Muscle of back (tissue), 11 donors: ENCODE data around the gene RANGAP1. TPM values are rescaled to one million over a fixed set of nuclear protein-coding genes. Genes with fewer than 3 reads are reported as not detected.

Source experiments
- DNase-seq, 3 donors: peaks; one replicate each; pipeline versions ENCODE4 v3.0.0 to v3.0.0-alpha.2; 2013
- polyA plus RNA-seq, 10 donors: library from polyadenylated mRNA; unstranded; fragments of 120-200 nt; gene quantifications; one replicate each; pipeline ENCODE4 v1.2.1, GENCODE V29; 2013; ENCODE audit not compliant: insufficient read length in 10 of 10

RANGAP1 gene
- polyA plus RNA-seq, 10 donors, result 23.1 to 35.8 (median 27.5) TPM

DNA sequence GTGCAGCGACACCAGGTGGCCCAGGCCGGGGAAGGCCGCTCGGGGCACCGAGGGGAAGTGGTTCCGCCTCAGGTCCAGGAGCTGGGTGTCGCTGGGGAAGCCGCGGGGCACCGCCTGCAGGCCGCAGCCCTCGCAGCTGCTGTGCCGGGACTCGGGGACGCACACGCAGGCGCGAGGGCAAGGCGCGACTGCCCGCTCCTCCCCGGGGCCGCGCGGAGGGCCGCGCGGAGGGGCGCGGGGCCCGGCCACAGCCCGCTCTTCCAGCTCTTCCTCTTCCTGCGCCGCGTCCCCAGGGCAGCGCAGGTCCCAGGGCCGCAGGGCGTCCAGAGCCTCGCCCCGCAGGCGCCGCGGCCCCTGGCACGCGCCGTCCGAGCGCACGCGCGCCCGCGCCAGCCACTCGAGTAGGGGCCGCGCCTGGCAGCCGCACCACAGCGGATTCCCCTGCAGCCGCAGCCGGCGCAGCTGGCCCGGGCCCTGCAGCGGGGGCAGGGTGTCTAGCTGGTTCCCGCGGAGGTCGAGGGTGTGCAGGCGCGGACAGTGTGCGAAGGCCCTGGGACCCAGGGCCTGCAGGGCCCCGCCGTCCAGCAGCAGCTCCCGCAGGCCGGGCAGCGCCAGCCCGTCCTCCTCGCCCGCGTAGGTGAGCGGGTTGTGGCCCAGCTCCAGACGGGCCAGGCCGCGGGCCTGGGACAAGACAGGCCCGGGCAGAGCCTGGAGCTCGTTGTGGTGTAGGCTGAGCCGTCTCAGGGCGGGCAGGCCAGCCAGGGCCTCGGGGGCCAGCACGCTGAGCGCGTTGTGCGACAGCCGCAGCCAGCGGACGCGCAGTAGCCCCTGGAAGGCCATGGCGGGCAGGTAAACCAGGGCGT lies 48.0 kb downstream of the RANGAP1 start:
- peak; percentile 27 to 77 (median 60) for DNase-seq

DNA sequence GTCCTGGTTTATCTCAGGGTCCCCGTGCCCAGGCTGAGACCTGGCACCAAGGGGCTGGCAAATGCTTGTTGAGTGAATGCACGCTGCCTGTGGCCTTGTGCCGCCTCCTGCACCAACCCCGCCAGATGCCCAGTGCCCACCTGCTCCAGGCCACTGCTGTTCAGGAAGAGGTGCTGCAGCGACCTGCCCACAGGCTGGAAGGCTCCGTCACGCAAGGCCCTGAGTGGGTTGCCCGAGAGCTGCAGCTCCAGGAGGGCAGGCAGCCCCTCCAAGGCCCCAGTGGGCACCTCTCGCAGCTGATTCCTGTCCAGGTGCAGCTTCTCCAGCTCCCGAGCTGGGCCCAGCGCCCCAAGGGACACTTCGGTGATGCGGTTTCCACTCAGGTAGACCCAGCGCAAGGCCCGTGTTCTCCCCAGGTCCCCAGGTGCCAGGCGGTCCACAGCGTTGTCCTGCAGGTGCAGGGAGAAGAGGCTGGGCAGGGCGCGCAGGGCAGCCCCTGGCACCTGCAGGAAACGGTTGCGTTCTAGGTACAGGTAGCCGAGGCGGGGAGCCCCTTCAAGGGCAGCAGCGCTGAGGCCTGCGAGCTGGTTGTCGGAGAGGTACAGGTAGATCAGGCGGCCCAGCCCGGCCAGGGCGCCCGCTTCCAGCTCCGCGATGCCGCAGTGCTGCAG lies 48.8 kb downstream of the RANGAP1 start:
- no peak for DNase-seq

DNA sequence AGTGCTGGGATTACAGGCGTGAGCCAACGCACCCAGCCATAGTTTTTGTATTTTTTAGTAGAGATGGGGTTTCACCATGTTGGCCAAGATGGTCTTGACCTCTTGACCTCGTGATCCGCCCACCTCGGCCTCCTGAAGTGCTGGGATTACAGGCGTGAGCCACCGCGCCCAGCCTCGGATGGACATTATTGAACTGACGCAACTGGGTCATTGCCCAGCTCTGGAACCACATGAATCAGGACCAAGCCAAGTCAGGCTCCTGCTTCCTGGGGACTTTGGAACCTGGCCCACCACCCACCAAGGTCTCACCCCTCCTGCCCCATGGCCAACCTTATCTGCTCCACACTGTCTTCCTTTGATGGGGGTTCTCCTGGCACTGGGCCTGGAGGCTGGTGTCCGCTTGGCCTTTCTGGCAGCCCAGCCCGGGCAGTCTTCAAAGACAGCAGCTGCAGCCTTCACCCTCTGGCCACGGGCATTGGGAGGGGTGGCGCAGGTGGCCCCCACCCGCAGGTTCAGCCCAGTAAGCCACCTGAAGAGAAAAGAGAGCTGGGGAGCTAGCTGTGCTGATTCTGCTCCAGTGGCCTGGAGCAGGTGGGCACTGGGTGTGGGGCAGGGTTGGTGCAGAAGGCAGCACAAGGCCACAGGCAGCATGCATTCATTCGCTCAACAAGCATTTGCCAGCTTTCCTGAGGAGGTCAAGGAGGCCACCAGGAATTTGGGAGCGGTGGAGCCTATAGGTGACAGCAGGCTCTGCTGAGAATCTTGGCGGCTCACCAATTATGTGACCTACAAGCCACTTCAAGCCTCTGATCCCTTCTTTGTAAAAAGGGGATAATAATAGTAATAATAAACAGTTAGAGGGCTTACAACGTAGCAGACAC lies 50.9 kb downstream of the RANGAP1 start:
- DNase-seq, result no peak

DNA sequence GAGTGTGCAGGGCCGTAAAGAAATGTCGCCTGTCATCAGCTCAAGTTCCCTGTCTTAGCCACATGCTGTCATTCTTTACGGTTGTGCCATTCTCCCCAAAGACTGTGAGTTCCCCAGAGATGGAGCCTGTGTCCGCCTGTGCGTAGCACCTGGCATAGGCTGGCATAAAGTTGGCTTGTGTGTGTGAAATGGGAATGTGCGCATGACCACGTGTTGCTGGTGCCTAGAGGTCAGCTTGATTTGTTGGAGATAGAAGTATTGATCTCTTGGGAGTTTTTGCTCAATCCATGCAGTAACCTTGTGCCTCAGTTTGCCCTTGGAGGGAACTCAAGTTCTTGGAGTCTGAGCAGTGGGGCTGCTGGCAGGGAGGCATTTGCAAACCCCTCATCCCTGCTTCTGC lies 54.6 kb downstream of the RANGAP1 start:
- DNase-seq, result no peak

DNA sequence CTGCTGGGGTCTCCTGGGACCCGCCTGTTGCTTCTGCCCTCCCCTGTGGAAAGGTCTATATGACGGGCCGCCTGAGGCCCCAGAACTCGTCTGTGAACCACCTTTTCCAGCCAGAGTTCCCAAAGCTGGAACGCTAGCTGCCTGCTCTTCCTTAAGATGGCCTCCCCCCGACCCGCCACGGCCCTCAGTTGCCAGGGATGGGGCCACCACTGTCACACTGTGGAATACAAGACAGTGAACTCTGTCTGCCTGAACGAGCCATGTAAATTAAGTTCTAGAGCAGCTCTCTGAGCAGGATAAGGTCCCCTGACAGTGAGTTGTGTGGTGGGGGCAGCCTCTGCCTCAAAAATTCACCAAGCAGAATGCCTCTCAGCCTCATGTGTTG lies 55.6 kb downstream of the RANGAP1 start:
- no peak for DNase-seq

DNA sequence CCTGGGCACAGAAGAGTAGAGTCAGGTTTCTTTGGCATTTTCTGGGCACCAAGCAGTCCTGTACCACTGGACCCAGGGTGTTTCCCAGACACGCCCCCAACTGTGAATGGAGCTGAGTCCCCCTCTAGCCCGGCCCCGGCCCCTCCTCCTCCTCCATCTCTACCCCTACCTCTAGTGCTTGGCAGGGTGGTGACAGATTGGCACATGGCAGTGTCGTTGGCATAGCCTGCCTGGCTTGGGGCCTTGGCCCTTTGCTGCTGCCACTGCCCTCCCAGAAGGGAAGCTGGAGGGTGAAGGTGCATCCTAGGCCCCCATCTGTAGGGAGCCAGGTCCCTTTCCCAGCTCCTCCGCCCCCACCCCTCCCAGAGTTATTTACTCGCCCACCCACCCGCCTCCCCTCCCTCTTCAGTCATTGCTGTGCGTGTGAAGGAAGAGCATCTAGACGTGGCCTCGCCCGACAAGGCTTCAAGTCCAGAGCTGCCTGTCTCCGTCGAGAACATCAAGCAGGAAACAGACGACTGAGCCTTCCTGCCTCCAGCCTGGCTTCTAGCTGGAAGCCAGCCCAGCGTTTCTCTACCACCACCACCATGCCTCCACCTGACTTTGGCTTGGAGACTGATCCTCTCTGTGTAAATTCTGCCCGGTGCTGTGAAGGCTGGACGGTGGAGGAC lies 56.1 kb downstream of the RANGAP1 start:
- no peak for DNase-seq

DNA sequence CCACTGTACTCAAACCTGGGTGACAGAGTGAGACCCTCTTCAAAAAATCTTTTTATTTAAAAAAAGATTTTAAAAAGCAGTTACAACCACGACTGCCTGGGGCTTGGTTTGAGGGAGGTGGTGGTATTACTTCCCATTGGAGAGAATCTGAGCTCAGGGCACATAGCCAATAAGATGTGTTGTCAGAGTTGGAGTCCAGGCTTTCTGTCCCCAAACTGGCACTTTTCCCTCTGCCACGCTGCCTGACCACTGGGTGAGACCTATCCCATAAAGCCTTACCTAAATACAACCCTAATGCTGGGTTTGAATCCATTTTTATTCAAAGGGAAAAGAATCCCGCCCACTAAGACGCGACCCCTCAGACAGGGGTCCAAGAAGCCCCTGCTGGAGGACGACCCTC lies 56.8 kb downstream of the RANGAP1 start:
- no peak for DNase-seq

DNA sequence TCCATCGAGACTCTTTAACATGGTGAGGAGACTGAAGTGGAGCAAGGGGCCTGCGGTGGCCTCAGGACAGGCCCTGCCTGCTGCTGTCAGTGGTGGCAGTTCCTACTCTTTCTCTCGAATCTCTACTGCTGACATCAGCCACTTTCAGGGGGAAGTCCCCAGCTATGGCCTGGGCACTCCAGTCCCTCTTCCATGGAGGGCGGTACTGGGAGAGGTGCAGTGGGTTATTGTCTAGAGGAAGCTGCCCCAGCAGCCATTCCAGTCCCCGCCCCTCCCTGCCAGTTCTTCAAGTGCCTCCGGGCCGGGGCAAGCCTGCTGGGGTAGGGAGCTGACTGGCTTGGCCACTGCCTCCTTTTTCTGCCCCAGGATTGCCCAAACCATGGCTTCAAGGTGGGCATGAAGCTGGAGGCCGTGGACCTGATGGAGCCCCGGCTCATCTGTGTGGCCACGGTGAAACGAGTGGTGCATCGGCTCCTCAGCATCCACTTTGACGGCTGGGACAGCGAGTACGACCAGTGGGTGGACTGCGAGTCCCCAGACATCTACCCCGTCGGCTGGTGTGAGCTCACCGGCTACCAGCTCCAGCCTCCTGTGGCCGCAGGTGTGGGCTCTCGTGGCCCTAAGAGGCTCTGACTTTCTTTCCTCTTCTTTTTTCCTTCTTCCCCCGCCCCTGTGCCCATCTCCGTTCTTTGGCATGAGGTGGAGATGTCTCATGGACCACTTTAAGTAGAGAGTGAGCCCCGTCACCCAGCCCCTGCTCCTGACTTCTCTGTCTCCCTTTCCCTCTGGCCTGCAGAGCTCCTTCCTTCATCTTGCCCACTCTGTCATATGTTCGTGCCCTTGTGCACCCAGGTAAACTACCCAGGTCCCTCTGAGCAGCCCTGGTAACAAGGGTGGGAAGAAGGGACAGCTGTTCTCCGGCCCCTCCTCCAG lies 59.0 kb downstream of the RANGAP1 start:
- no peak for DNase-seq

DNA sequence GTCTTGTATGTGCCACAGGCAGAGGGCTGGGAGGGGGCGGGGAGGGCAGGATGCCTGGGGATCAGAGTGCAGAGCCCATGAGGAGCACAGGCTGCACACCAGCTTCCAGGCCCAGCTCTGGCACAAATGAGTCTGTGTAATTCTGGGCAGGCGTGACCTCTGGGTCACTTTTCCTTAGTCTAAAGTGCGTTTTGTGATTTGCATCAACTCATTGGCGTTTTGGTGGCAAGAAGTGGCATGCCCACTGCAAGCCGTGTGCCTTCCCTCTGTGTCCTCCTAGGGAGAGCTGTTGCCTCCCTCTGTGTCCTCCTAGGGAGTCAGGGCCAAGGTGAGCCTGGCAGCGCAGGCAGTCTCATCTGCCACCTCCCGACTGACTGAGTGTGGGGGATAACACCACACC lies 62.5 kb downstream of the RANGAP1 start:
- DNase-seq, result no peak

DNA sequence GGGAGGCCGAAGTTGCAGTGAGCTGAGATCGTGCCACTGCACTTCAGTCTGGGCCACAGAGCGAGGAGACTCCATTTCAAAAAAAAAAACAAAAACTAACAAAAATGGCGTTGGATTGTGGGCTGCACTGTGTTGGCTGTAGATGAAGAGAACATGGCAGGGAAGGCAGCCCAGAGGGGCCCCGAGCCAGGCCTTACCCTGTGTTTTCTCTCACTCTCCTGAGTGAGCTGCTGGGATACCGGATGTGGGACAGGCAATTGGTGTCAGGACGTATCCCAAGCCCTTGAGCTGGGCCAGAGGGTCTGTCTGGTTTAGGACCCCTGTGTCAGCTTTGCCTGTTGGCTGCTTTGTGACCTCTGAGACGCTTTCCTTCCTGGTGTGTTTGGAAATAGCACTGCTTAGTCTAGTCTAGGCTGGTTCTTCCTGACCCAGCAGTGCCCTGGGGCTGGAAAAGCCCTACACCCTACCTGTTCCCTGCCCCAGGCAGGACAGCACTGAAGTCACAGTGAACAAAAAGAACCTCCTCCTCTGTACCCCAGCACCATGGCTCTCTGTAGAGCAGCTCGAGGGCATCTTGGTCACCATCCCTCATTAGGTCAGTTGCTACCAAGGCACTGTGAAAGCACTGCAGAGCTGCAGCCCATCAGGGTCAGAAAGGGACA lies 63.0 kb downstream of the RANGAP1 start:
- DNase-seq, result no peak

DNA sequence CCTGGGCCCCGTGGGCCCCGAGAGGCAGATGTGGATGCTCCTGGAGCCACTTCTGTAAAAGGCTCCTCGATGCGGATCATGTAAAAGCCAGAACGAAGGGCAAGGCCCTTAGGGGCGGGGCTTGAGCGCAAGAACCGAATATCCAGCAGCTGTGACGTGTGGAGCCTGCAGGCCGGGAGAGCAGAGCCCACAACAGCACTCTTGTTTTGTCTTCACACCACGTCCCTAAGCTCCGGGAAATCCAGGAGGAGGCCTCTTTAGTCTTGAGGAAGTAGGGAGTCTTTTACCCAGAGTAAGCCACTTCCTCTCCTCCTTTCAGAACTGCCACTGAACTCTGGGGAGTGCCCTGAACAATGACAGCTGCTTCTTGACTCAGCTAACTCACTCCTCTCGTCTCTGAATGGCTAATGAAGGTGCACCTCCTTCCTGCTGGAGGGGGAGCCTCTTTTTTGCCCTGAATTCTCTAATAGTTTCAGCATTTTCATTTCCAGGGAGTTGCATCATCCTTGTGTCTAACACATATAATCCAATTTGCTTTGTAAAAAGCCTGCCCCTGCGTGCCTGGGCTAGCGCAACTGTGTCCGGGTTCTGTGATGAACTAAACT lies 68.3 kb downstream of the RANGAP1 start:
- peak; percentile 45 to 69 (median 55) for DNase-seq

DNA sequence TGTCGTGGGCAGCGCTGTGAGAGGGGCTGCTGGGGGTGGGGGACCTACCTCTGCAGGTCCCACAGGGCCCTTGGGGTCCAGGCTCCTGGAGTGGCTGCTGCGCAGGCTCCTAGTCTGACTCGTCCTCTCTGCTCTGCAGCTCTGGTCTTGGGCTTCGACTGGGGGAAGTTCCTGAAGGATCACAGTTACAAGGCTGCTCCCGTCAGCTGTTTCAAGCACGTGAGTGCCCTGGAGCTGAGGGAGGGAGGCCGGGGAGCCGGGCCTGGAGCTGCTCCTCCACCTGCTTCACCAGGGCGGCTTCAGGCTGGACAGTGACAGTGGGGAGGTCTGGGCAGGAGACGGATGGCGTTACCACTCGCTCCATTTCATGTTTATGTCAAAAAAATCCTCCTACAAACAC lies 69.0 kb downstream of the RANGAP1 start:
- DNase-seq, result peak in 1 of 3 donors; percentile 22

DNA sequence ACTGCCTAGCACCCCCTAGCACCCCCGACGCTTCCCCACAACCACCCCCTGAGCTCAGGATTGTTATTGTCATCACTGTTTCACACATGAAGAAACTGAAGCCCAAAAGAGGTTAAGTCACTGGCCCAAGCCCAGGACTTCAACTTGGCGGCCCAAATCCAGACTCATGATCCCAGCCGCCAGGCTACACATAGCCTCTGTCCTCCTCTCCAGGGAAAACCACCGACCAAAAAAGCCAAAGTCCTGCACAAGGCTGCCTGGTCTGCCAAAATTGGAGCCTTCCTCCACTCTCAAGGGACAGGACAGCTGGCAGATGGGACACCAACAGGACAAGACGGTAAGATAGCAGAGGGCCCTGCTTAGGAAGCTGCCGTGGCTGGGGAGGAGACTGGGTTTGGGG lies 70.1 kb downstream of the RANGAP1 start:
- DNase-seq, result no peak

DNA sequence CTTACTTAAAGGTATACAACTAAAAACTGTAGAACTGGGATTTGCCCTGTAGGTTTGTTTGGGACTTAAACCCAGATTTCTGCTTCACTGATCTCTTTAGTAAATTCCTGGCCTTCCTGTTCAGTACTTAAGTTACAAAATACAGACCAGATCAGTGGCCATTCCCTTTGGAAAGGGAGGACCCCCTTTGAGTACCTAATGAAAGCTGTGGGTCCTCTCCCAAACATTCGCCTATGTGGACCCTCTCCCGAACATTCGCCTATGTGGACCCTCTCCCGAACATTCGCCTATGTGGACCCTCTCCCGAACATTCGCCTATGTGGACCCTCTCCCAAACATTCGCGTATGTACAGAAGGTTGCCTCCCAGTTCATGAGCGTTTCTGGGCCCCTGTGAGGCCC lies 70.6 kb downstream of the RANGAP1 start:
- DNase-seq, result no peak

DNA sequence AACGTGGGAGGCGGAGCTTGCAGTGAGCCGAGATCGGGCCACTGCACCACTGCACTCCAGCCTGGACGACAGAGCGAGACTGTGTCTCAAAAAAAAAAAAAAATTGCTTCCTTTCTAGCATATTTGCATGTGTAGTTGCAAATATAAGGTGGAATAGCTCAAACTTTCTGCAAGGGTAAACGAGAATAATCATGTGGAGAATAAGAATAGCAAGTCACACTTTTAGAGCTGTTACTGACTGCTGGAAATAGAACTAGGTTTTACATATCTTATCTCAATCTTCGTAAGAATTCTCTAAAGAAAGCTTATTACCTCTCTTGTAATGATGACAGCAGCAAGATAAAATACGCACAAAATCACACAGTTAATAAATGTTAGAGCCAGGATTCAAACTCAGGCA lies 79.3 kb downstream of the RANGAP1 start:
- no peak for DNase-seq

DNA sequence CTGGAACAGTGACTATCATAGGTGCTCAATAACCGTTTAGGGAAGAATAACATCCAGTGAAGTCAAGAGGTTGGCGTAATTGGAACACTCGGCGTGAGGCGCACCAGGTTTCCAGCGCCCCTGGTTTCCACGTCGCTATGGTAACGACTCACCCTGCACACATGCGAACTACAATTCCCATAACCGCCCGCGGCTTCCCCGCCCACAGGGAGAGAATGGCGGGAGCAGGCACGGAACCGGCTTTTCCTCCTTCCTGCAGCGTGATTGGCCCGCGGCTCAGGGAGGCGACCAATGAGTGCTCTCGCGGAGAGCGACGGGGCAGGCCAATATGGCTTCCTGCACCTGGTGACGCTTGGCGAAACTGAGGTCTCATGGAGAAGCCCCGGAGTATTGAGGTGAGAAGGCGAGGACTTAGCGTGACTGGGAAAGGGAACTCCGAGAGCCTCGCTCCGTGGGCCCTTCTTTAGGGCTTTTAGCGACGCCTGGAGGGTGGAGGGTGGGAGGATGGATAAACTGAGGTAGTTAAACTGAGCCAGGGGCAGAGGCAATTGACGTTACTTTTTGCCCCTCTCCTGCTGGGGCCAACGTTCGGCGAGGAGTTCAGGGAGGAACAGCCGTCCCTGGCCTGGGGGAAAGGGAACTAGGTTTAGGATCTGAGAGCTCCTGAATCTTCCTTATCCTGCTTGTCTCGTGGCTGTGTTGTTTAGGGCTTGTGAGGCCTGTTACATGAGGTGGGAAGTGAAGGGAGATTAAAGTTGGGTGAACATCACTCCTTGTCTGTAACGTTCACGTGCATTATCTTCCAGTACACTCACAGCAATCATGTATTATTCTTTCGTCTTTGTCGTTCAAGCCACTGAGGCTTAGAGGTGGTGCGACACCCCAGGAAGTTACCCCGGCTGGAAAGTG lies 80.7 kb downstream of the RANGAP1 start, which contains the start of gene L3MBTL2:
TSS of gene L3MBTL2 (plus strand) at position 321 of the 909 bp plus-strand sequence. CDS start at position 372, 51 bp downstream.
- peak; percentile 95 to 97 (median 95) for DNase-seq

DNA sequence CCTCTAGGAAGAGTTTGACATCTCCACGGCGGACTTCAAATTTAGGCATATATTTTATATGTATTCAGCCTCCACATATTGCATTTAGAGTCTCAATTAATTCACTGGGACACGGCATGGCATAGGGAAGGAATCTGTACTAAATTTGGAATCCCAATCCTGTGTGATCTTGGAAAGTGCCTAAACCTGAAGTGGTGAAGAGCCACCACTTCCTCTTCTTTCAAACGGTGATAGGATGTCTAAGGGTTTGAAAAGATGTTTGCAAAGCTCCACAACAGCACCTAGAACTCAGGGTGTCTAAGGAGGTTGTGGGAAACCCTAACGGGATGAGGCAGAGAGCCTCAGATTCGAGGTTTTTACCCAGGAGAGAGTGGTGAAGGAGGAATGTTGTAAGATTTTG lies 81.9 kb downstream of the RANGAP1 start:
- no peak for DNase-seq

DNA sequence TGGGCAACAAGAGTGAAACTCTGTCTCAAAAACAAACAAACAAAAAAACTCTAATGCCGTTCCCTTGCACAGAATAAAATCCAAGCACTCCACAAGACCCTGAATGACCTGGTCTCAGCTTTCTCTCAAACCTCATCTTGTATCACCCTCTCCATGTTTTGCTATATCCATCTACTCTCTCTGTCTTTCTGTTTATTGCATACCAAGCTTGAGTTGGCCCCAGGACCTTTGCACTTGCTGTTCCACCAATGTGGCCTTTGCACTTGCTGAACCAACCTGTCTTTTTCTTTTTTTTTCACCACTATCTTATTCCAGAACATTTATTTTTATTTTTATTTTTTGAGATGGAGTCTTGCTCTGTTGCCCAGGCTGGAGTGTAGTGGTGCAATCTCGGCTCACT lies 82.9 kb downstream of the RANGAP1 start:
- DNase-seq, result no peak
